Effector CD4-positive, alpha-beta T cell (primary cell): ENCODE results near the gene CXCL12.

ENCODE experiments used
- DNase-seq: peaks from one replicate; pipeline ENCODE4 v3.0.0-alpha.2; 2020

CXCL12 gene

DNA sequence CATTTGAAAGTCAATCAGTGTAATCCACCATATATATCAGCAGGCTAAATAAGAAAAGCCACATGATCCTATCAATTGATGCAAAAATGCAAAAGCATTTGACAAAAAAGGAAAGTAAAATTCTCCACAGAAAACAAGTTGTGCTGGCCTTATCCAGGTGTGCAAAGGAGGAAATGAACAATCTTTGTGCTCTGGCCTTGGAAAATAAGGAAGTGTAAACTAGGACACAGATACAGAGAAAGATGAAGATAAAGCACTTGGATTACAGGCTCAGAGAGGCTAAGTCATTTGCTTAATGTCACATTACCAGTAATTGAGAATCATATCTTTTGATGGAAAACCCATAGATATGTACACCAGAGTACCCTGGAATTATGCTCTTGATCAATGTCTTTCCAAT is 54.5 kb downstream of the CXCL12 start:
- DNase-seq: no peak

DNA sequence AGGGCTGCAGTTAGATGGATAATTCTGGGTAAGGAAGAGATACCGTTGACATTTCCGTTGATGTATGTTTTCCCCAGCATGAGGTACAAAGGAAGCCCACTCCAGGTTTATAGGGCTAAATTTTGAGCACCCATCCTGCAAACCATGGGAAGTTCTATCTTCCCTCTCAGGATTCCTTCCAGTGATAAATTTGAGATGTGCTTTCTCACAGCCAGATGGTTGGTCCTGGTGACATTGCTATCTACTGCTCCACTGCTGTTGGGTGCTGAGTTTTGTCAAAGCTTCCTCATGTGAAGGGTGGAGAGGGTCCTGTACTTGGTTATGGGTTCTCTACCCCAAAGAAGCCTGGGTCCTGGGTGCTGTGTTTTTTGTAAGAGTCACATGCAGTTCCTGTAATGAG is 57.4 kb downstream of the CXCL12 start:
- no peak for DNase-seq
